Hematopoietic multipotent progenitor cell (in vitro differentiated cells): ENCODE results near the gene UTP25. TPM values are rescaled to one million over a fixed set of nuclear protein-coding genes. Genes with fewer than 3 reads are reported as not detected.

Experiments
- DNase-seq, 3 donors: peaks; one replicate each; pipeline ENCODE4 v3.0.0-alpha.2; 2011 to 2015; ENCODE audit warnings: low read depth in 2 of 3, low spot score in 2 of 3
- total RNA-seq: library from RNA; depleted of rRNA; stranded (reverse); fragments of >200 nt; gene quantifications from one replicate; pipeline ENCODE4 v1.2.3, GENCODE V29; 2012

Gene UTP25
- total RNA-seq, 1 donor, result 3.8 TPM

DNA sequence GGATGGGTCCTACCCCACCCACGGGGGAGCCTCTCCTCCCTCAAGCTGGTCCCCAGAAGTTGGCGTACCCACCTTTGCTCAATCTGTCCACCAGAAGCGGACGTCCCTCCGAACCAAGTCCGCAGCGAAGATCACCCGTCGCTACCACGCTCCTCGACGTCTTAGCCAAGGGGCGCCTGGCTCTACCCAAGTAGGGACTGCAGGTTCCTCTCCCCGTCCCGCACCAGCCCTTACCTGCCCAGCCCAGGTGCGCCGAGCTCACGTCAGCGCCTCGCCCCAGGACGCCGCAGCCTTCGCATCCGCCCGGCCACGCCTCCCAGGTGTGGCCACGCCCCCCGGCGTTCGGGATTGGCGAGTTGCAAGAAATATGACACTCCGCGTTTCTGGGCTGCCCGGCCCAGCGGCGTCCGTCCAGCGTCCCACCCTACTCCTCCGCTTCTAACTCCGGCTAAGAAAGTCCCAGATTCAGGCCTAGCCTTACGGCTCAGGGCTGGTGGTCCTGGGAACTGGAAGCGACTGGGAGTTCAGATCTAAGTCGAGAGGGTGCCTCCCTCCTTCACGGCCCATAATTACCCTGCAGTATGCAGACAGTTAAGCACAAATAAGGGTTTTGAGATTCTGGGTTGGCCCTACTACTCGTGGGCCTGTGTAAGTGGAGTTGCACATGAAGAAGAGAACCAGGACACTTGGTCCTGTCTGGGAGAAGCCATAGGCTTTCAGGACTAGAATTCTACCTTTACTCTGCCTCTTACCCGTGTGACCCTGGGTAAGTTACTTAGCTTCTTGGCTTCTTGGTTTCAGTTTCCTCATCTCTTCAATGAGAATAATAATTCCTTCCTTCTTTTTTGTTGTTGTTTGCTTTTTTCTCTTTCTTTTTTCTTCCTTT is 21.7 kb upstream of the UTP25 start, which contains the start of gene IRF6:
Gene IRF6, minus strand, starts transcription at position 268 of the 886 bp plus-strand sequence. CDS start 4,729 bp downstream, outside the sequence.
- peak; percentile 51 to 73 (median 71) for DNase-seq

DNA sequence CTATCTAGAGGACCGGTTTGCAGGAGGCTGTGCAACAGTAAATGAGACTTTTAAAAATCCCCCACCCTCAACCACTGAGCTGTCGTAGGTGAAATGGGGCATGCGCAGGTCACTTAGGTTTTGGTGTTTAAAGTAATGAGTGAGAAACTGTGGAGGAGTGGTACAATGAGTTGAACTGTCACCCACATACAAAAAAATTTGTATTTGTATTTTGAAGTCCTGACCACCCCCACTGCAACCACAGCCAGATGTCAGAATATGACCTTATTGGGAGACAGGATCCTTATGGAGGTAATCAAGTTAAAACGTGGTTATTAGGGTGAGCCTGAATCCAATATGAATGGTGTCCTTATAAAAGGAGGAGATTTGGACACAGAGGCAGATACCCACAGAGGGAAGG is 20.3 kb upstream of the UTP25 start:
- no peak for DNase-seq

DNA sequence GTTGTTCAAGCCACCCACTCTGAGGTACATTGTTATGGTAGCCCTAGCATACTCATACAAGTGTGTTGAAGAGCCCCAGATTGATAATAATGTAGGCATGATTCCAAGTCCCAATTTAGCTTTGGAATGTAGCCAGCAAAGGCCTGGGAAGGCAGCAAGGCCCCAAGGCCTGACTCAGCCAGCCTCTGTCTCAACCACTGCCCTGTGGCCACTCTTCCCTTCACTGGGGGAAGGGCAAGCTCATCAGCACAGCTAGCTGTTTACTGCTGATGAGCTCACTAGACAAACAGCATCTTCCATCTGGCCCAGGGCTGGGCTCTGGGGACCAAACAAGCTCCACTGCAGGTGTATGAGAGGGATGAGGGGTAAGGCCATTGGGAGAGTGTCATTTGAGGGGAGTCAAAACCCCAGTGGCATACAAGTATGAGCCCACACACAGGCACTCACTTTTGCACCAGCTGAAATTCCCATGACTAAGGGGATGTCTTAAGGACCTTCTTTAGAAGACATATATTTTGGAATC is 19.7 kb upstream of the UTP25 start:
- DNase-seq, result no peak

- DNase-seq, result no peak
Measured at GRCh38 chr1:209809611-209810010, 18.2 kb upstream of the UTP25 start.

- DNase-seq, result no peak
Measured at GRCh38 chr1:209810783-209811182, 17.0 kb upstream of the UTP25 start.

DNA sequence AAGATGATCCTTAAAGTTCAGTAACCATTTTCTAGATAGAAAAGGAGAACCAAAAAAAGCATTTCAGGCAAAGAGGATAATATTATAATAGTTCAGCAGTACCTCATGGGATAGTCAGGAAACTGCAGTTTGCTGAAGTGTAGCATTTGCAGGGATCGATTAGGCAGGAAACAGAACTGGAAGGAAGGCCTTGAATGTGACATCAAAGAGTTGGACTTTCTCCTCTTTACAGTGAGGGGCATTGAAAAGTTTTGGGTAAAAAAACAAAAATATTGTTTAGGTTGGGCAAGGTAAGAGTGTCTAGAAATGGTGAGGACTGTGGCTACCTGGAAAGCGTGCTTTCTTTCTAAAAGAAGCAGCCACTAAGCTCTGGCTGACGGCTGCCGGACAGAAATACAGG is 13.9 kb upstream of the UTP25 start:
- DNase-seq, result no peak

GRCh38 chr1:209815490-209815889 is 12.3 kb upstream of the UTP25 start:
- no peak for DNase-seq

- DNase-seq, result no peak
Measured at GRCh38 chr1:209815931-209816341, 11.8 kb upstream of the UTP25 start.

DNA sequence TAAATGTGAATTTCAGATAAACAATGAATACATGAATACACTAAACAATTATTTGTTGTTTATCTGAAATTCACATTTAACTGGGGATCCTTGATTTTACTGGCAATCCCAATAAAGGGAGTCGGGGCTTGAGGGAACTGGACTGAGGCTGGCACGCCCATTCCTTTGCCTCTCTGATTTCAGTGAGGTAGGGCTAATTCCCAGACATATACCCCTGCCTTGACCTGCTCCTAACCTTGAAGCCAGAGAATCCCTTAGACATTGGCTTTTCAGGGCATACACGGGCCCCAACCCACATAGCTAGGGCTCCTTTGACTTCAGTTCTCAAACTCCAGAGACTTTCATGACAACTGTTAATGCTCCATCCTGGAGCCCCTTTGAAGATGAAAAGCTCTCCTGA is 10.8 kb upstream of the UTP25 start:
- DNase-seq, result no peak

- no peak for DNase-seq
Measured at GRCh38 chr1:209817691-209818090, 10.1 kb upstream of the UTP25 start.

DNA sequence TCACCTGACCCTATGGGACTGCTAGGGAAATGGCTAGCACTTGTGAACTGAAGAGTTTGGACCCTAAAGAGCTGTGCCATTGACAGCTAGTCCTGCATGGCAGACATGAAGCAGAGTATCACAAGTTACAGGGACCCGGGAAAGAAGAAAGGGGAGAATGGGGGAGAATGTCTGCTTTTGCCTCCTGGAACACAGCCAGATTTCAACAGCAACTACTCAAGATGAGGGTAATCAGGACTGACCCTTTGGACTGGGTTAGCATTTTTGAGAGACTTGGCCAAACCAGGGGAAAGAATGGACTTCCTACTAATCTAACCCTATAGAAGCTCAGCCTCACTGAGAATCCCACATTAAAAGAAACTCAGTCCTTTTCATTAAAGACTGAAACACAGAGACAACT is 8.7 kb upstream of the UTP25 start:
- no peak for DNase-seq

- DNase-seq, result no peak
Measured at GRCh38 chr1:209820986-209821385, 6.8 kb upstream of the UTP25 start.

GRCh38 chr1:209822706-209823105 is 5.1 kb upstream of the UTP25 start:
- DNase-seq, result no peak

GRCh38 chr1:209823143-209824041 is 4.4 kb upstream of the UTP25 start:
- peak; percentile 17 to 76 (median 49) for DNase-seq

GRCh38 chr1:209825591-209826434 is 2.0 kb upstream of the UTP25 start:
- no peak for DNase-seq

DNA sequence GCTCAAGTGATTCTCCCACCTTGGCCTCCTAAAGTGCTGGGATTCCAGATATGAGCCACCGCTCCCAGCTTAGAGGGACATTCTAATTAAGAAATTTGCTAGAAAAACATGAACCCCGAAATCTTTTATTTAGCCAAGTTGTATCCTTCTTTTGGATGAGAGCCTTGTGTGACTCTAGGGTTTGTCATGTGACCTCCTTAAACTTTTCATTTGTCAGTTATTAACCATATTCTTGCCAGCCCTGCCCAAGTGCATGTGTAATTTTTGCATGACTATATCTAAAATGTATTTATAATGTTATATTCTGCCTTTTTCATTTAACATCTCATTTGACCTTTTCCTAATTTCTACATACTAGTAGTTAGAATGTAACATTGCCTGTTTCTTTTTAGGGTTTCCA is 1.9 kb downstream of the UTP25 start:
- DNase-seq, result no peak

DNA sequence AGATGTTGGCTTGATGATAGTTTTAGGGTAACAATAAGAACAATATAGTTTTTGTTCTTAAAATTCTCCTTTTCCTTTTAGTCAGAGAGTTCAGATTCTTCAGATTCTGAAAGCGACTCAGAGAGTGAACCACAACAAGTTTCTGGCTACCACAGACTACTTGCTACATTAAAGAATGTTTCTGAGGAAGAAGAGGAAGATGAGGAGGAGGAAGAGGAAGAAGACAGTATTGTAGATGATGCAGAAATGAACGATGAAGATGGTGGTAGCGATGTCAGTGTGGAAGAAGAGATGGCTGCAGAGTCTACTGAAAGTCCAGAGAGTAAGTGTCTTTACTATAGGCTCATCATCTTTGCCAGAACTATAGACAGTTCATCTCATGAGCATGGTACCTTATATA is 3.0 kb downstream of the UTP25 start:
- no peak for DNase-seq

- no peak for DNase-seq
Measured at GRCh38 chr1:209831615-209832014, 3.8 kb downstream of the UTP25 start.

DNA sequence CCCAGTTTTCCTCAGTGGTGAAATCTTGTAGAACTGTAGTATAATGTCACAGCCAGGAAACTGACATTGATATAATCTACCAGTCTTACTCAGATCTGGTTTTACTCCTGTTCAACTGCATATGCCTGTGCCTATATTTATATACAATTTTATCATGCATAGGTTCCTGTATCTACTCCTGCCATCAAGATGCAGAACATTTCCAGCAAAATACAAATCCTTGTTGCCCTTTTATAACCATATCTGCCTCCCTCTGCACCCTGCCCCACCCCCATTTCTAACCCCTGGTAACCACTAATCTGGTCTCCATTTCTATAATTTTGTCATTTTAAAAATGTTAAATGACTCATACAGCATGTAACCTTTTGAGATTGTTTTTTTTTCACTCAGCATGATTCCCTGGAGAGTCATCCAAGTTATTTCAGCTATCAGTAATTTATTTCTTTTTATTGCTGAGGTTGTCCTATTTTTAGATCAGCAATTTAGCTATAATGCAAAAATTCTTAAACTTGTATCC is 8.1 kb downstream of the UTP25 start:
- DNase-seq, result no peak

- DNase-seq, result no peak
Measured at GRCh38 chr1:209837671-209838070, 9.9 kb downstream of the UTP25 start.
